ENCODE data around the gene ITM2C. TPM values are rescaled to one million over a fixed set of nuclear protein-coding genes. Genes with fewer than 3 reads are reported as not detected.

Gene ITM2C
- total and polyA plus RNA-seq, 9 of the 15 experiments (the other 6 are each of a cell fraction or from before 2014, with no cell fraction given): 0.49 to 58.8 (median 21.5) TPM

- in situ Hi-C loops (cut with MboI): no loop called here
- no peak for FAIRE-seq
- POLR2A ChIA-PET: no interaction called here
These were observed 21.6 kb upstream of the ITM2C start for GRCh38 chr2:230843132-230843531.

More at GRCh38 chr2:230843132-230843531, 21.6 kb upstream of the ITM2C start:
- DNase-seq (ENCODE audit: extremely low read depth in 1 of 4, low spot score in 3 of 4) (no peak), ATAC-seq (no peak)
- Histone ChIP-seq H3K9ac (ENCODE audit: insufficient read depth in 1 of 2, low read depth in 2 of 2, low read length in 2 of 2) (no peak overlapping the region), H3K79me2 (ENCODE audit: control insufficient read depth, insufficient read depth, low read length) (no peaks in the 10 kb centered on the region), H3K9me3 (replicated peaks; ENCODE audit: control insufficient read depth, insufficient read depth, low read depth, low read length) (no peaks in the 10 kb centered on the region), H3K27ac (ENCODE audit: extremely low read depth, low read depth, low read length) (no peak overlapping the region), H3K4me3 (no peak overlapping the region), H3K4me1 (replicated peaks in 1 of 2; ENCODE audit: control insufficient read depth in 2 of 2, insufficient read depth in 2 of 2, low read length in 2 of 2) (peaks cover 0 to 7% of the 10 kb centered on the region in 2 experiments; a peak in 2 of 5 replicates), H2AFZ (ENCODE audit: low read depth, low read length) (no peak overlapping the region), H3K27me3 (ENCODE audit: control insufficient read depth in 2 of 2, insufficient read depth in 2 of 2, low read length in 2 of 2) (peaks cover 6 to 26% of the 10 kb centered on the region in 2 experiments; a peak in 4 of 5 replicates), H3K9me1 (ENCODE audit: control insufficient read depth, insufficient read depth, low read length) (no peaks in the 10 kb centered on the region), H4K20me1 (replicated peaks; ENCODE audit: control insufficient read depth, insufficient read depth, low read length) (no peaks in the 10 kb centered on the region), H3K36me3 (ENCODE audit: control insufficient read depth, insufficient read depth, low read length) (no peaks in the 10 kb centered on the region), H3K4me2 (ENCODE audit: insufficient read depth, low read length) (no peak overlapping the region)
- intact Hi-C loops (cut with micrococcal nuclease): no loop called here
- TF ChIP-seq NCOA4 (IDR thresholded peaks at IDR 0.05; ENCODE audit: partially characterized antibody): no peak
- TF ChIP-seq JUNB (CRISPR knock-in tag; conservative IDR thresholded peaks at IDR 0.05): no peak
- no peak for TF ChIP-seq ZKSCAN1 (IDR thresholded peaks at IDR 0.05; ENCODE audit: low read depth, low read length)
- no peak for TF ChIP-seq CREBBP (IDR thresholded peaks at IDR 0.05; ENCODE audit: low read depth, low read length)
- no peak for TF ChIP-seq MBD1 (CRISPR knock-in tag; IDR thresholded peaks at IDR 0.05)
- no peak for TF ChIP-seq NR2F6 (CRISPR knock-in tag; IDR thresholded peaks at IDR 0.05)
- no peak for TF ChIP-seq PYGO2 (tag; IDR thresholded peaks at IDR 0.05)
- no peak for TF ChIP-seq LCOR (CRISPR knock-in tag; IDR thresholded peaks at IDR 0.05)
- BruUV-seq (replicated peaks): no TSS peak
- 0% methylated on average over 4 of the region's 4 CpGs for WGBS (ENCODE audit: insufficient coverage, low coverage, missing lambda C conversion rate)
- CTCF ChIA-PET (ENCODE audit: low intra/inter-chr PET ratio): no interaction called here
